HG03378 (cell line): Measurements from ENCODE around the gene FBLN5.
"Not testable (repeated sequence)": the region's sequence is repeated elsewhere in the genome, so short reads cannot be mapped to it uniquely, and the experiment has no call there.

ENCODE experiments used
- ATAC-seq: cut with Tn5 transposase; IDR thresholded peaks from one replicate; pipeline ENCODE4 v1.9.1; 2021; ENCODE audit warnings: mild to moderate bottlenecking, moderate library complexity; ENCODE audit not compliant: unreplicated experiment

FBLN5 gene

GRCh38 chr14:91911474-91912032 lies 35.9 kb downstream of the FBLN5 start:
- ATAC-seq = peak; percentile 53

GRCh38 chr14:91910196-91910595 lies 37.3 kb downstream of the FBLN5 start:
- ATAC-seq = no peak

DNA sequence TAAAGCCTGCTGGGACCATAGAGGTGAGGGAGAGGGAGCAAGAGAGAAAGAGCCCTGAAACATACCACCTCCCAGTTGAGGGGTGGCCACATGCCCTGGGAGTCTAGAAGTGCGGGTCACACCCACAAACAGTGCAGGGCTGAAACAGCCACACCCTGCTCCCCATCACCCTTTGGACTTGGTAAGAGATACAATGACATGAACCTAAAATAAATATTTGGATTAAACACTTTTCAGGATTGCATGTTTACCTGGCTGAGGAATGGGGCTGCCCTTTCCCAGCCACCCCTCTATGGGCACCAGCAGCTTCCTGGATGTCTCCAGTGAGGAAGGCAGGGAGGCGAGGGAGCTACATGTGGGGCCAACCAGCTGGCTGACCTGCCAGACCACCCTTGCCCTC lies 41.1 kb downstream of the FBLN5 start:
- no peak for ATAC-seq

DNA sequence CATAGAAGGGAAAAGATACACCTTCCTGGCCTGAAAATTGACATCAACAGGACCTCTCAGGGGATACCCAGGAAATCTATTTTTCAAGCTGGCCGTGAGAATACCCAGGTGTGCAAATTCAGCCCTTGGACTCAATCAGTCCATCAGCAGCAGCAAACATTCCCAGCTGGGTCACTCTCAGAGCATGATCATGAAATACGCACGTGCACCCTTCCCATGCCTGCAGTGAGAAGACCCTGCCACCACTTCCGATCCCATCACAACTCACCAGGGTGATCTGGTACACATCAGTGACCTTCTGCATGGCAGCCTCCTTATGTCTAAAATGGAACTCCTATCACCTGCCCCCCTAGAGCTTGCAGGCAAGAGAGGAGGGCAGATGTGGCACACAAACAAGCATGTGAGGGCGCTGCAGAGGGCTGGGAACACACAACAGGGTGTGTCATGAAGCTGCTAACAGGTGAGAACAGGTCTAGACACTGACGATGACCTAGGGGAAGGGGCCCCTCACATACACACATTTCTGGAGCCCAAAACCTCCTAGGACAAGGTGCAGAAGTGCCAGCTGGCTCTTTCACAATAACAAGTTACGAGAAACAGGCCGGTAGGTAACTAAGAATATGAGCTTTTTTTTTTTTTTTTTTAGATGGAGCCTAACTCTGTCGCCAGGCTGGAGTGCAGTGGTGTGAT lies 42.4 kb downstream of the FBLN5 start:
- no peak for ATAC-seq

GRCh38 chr14:91904483-91904882 lies 43.0 kb downstream of the FBLN5 start:
- ATAC-seq = no peak

- no peak for ATAC-seq
Observed at GRCh38 chr14:91903070-91903469, 44.4 kb downstream of the FBLN5 start.

DNA sequence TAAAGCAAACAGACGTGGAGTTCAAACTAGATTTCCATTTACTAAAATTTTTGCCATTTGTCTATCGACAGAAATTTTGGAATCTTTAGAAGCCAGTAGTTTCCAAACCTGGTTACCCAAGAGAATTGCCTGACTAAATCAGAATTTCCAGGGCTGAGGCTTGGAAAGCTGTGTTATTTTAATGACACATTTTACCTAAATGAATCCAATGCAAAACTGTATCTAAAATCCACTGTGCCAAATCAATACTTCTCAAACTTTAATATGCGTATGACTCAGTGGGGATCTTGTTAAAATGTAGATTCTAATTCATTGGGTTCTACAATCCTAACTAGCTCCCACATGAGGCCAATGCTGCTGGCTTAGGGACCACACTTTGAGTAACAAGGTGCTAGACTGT lies 45.2 kb downstream of the FBLN5 start:
- ATAC-seq = no peak

DNA sequence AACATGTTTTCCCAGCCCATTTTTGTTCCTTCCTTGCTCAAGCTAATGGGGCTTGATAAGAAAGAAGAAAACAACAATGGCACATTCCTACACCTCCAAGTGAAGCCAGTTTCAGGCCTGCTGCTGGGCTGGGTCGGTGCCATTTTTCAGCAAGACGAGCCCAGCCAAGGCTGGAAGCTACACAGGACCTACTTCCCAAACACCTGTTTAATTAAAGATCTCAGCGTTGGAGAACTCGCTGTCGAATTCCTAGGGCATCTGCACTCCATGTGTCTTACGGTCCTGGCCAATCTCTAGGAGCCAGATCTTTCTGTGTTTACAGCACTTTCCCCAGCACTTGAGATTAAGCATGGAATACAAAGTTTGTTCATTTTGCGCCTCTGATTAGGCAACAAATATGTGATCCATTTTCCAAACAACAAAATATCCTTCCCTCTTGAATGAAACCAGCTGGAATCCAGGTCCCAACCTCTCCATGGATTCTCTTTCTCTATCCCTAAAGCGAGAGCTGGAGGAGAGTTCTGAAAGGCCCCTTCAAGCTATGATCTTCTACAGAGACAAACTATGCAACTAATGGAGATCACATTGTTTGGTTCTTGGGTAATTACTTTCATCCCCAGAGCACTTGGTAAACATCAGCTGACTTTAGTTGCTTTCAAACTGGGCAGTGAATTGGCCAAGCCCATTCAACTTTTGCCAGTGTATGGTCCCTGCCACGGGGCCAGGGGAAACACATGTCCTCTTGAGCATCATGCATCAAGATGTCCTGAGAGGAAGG lies 45.9 kb downstream of the FBLN5 start:
- ATAC-seq = no peak

DNA sequence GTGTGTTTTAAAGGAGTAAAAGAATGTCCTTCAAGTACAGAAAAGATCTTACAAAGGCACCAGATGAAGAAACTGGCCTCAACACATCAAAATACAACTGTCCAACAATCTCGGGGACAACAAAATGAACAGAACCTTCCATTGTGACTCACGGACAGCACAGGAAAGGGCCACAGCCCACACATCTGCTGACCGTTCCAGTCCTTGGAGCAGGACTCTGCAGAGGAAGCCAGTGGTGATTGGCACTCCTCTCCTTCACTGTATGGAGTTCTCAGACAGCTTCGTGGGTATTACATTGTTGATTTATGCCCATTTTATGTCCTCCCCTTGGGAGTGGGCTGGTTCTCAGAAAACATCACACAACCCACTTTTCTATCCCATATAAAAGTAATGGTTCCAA lies 47.7 kb downstream of the FBLN5 start:
- no peak for ATAC-seq

GRCh38 chr14:91899213-91899612 lies 48.3 kb downstream of the FBLN5 start:
- ATAC-seq = no peak

GRCh38 chr14:91898372-91898771 lies 49.1 kb downstream of the FBLN5 start:
- no peak for ATAC-seq

DNA sequence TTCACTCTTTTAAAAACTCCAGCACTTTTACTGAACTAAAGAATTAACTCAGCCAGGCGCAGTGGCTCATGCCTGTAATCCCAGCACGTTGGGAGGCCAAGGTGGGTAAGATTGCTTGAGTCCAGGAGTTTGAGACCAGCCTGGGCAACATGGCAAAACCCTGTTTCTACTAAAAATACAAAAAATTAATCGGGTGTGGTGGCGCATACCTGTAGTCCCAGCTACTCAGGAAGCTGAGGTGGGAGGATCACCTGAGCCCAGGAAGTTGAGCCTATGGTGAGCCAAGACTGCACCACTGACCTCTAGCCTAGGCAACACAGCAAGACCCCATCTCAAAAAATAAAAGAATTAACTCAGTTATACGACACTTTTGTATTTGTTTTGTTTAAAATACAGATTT lies 49.8 kb downstream of the FBLN5 start:
- ATAC-seq = not testable (repeated sequence)

GRCh38 chr14:91897106-91897701 lies 50.3 kb downstream of the FBLN5 start:
- no peak for ATAC-seq

- ATAC-seq = no peak
Observed at GRCh38 chr14:91896419-91896818, 51.1 kb downstream of the FBLN5 start.

GRCh38 chr14:91893669-91894068 lies 53.8 kb downstream of the FBLN5 start:
- ATAC-seq = no peak

GRCh38 chr14:91893007-91893406 lies 54.5 kb downstream of the FBLN5 start:
- ATAC-seq = no peak

DNA sequence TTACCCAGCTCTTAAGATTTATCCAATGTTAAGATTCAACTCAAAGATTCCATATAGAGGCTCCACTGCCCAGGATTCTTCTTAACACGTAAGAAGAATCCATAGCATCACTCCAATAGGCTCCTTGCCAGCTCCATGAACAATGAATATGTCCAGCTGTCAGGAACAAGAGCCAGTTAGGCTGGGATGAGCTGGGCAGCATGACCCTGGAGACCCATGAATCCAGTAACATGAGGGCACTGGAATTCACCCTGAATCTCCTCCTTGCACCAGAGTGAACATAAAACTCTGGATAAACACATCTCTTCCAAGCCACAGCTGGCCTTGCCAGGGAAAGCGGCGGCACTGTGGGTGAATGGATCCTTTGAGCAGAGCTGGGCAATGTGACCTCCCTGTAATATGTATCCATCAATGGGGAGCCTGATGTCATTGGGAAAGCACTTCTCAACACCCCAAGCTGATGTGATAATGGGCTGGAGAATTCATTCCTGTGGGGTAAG lies 55.7 kb downstream of the FBLN5 start:
- ATAC-seq = no peak

- no peak for ATAC-seq
Observed at GRCh38 chr14:91891101-91891500, 56.4 kb downstream of the FBLN5 start.

- ATAC-seq = no peak
Observed at GRCh38 chr14:91890291-91890749, 57.2 kb downstream of the FBLN5 start.

DNA sequence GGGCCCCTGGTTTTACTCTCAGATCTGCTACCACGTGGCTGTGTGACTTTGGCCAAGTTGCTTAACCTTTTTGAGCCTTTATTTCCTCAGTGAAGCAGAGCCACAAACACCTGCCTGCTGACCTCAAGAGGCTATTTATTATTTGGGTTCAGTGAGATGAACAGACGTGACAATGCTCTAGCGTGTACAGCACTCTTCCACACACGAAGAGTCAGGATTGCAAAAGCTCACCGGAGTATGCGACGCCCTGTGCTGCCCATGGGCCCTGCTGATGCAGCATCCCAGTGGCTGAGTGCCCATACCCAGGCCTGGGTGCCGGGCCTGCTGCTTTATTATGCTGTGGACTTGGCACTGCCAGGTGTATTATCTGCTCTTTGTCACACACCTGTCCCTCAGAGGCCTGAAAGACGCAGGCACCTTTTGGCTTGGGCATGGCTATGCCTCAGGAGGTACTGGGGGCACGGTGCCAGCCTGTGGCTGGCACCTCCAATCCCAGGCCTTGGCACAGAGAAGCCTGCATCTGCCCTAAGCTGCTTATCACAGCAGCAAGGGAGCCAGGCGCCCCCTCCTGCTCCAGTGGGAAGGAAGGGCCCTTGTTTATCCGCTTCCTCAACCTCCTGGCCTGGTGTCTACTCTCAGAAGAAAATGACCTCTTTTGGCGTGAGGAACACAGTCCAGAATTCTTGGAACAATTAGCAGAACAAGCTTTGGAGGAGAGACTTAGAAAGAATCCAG lies 57.9 kb downstream of the FBLN5 start:
- no peak for ATAC-seq
